ENCODE data around the gene ZNF112. TPM values are rescaled to one million over a fixed set of nuclear protein-coding genes. Genes with fewer than 3 reads are reported as not detected.

The ZNF112 gene
- polyA plus RNA-seq, 1 donor (not counting 4 experiments of a cell fraction or from before 2014, with no cell fraction given): 4.6 TPM

- dilution Hi-C loops (cut with MboI; ENCODE audit: extremely low pct_ligation_motif_present, low sequenced_read_pairs): no loop called here
- no peak for FAIRE-seq
- no peak for DNase-seq (ENCODE audit: low read depth, low spot score)
- Histone ChIP-seq H3K9me3 (ENCODE audit: control insufficient read depth, low read depth, low read length) (no peaks in the 10 kb centered on the region), H3K4me2 (ENCODE audit: control insufficient read depth, extremely low read depth, insufficient read depth, low read depth, low read length) (no peak overlapping the region), H2AFZ (ENCODE audit: control insufficient read depth, low read length) (no peak overlapping the region), H4K20me1 (ENCODE audit: control insufficient read depth, extremely low read depth, insufficient read depth, low read length) (no peaks in the 10 kb centered on the region), H3K27me3 (ENCODE audit: control insufficient read depth, extremely low read depth, insufficient read depth, low read length) (no peaks in the 10 kb centered on the region), H3K4me3 (ENCODE audit: control insufficient read depth in 2 of 3, extremely low read depth in 1 of 3, insufficient read depth in 2 of 3, low read depth in 1 of 3, low read length in 3 of 3) (no peak overlapping the region), H3K36me3 (ENCODE audit: control insufficient read depth in 2 of 2, extremely low read depth in 1 of 2, insufficient read depth in 2 of 2, low read length in 2 of 2) (peaks cover 0 to 1% of the 10 kb centered on the region in 2 experiments), H3K9me1 (ENCODE audit: control insufficient read depth, extremely low read depth, insufficient read depth, low read length) (no peaks in the 10 kb centered on the region), H3K9ac (ENCODE audit: control insufficient read depth, extremely low read depth, insufficient read depth, low read length) (no peak overlapping the region), H3K79me2 (ENCODE audit: control insufficient read depth, insufficient read depth, low read length) (no peaks in the 10 kb centered on the region), H3K27ac (ENCODE audit: control insufficient read depth, insufficient read depth, low read length) (peak overlapping the region; percentile 25), H3K4me1 (ENCODE audit: control insufficient read depth, extremely low read depth, insufficient read depth, low read length) (peaks cover 40% of the 10 kb centered on the region)
- TF ChIP-seq, protein P1, sequence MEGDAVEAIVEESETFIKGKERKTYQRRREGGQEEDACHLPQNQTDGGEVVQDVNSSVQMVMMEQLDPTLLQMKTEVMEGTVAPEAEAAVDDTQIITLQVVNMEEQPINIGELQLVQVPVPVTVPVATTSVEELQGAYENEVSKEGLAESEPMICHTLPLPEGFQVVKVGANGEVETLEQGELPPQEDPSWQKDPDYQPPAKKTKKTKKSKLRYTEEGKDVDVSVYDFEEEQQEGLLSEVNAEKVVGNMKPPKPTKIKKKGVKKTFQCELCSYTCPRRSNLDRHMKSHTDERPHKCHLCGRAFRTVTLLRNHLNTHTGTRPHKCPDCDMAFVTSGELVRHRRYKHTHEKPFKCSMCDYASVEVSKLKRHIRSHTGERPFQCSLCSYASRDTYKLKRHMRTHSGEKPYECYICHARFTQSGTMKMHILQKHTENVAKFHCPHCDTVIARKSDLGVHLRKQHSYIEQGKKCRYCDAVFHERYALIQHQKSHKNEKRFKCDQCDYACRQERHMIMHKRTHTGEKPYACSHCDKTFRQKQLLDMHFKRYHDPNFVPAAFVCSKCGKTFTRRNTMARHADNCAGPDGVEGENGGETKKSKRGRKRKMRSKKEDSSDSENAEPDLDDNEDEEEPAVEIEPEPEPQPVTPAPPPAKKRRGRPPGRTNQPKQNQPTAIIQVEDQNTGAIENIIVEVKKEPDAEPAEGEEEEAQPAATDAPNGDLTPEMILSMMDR (optimal IDR thresholded peaks at IDR 0.05 in 1 of 3, IDR thresholded peaks at IDR 0.05 in 1 of 3, conservative IDR thresholded peaks at IDR 0.05 in 1 of 3; ENCODE audit: extremely low read depth in 1 of 3, insufficient read depth in 2 of 3, low read length in 3 of 3): no peak
- no peak for TF ChIP-seq EZH2 (IDR thresholded peaks at IDR 0.05; ENCODE audit: low read length)
These were observed 75.6 kb downstream of the ZNF112 start for GRCh38 chr19:44280916-44281315.

- peak overlapping the region; percentile 77 for H3K4me2 ChIP-seq (ENCODE audit: control insufficient read depth, extremely low read depth, insufficient read depth, low read depth, low read length)
- H3K4me3 ChIP-seq (ENCODE audit: control insufficient read depth in 2 of 3, extremely low read depth in 1 of 3, insufficient read depth in 2 of 3, low read depth in 1 of 3, low read length in 3 of 3): peak overlapping the region in 2 of 3 experiments; percentile 20 to 44
- no peak for TF ChIP-seq EZH2 (IDR thresholded peaks at IDR 0.05; ENCODE audit: low read length)
- TF ChIP-seq, protein P1 (optimal IDR thresholded peaks at IDR 0.05 in 1 of 3, IDR thresholded peaks at IDR 0.05 in 1 of 3, conservative IDR thresholded peaks at IDR 0.05 in 1 of 3; ENCODE audit: extremely low read depth in 1 of 3, insufficient read depth in 2 of 3, low read length in 3 of 3): no peak
- H3K79me2 ChIP-seq (ENCODE audit: control insufficient read depth, insufficient read depth, low read length): no peaks in the 10 kb centered on the region
- H3K9me3 ChIP-seq (ENCODE audit: control insufficient read depth, low read depth, low read length): peaks cover 3% of the 10 kb centered on the region
- dilution Hi-C loops (cut with MboI; ENCODE audit: extremely low pct_ligation_motif_present, low sequenced_read_pairs): no loop called here
- no peaks in the 10 kb centered on the region for H3K9me1 ChIP-seq (ENCODE audit: control insufficient read depth, extremely low read depth, insufficient read depth, low read length)
- H3K27ac ChIP-seq (ENCODE audit: control insufficient read depth, insufficient read depth, low read length): peak overlapping the region; percentile 74
- FAIRE-seq: peak; percentile 85
- peaks cover 0 to 10% of the 10 kb centered on the region in 2 experiments for H3K36me3 ChIP-seq (ENCODE audit: control insufficient read depth in 2 of 2, extremely low read depth in 1 of 2, insufficient read depth in 2 of 2, low read length in 2 of 2)
- H3K9ac ChIP-seq (ENCODE audit: control insufficient read depth, extremely low read depth, insufficient read depth, low read length): no peak overlapping the region
- DNase-seq (ENCODE audit: low read depth, low spot score): peak; percentile 59
- no peaks in the 10 kb centered on the region for H3K27me3 ChIP-seq (ENCODE audit: control insufficient read depth, extremely low read depth, insufficient read depth, low read length)
- H4K20me1 ChIP-seq (ENCODE audit: control insufficient read depth, extremely low read depth, insufficient read depth, low read length): no peaks in the 10 kb centered on the region
- H3K4me1 ChIP-seq (ENCODE audit: control insufficient read depth, extremely low read depth, insufficient read depth, low read length): peaks cover 40% of the 10 kb centered on the region
- H2AFZ ChIP-seq (ENCODE audit: control insufficient read depth, low read length): peak overlapping the region; percentile 43
These were observed 78.2 kb downstream of the ZNF112 start for GRCh38 chr19:44278181-44278690.
